DND-41 (cell line): ENCODE measurements around the gene SLC32A1.

Source experiments
- CTCF ChIP-seq: IDR thresholded peaks from 2 replicates; pipeline ENCODE4 v1.5.1; 2012; ENCODE audit warnings: borderline replicate concordance, low read length, moderate library complexity, mild to moderate bottlenecking; ENCODE audit not compliant: poor library complexity, severe bottlenecking; ENCODE audit errors: extremely low read depth
- EZH2 ChIP-seq: IDR thresholded peaks from 3 replicates; pipeline ENCODE4 v1.6.1; 2012; ENCODE audit warnings: borderline replicate concordance, low read depth, mild to moderate bottlenecking, moderate library complexity, low read length, inconsistent platforms; ENCODE audit not compliant: severe bottlenecking

GRCh38 chr20:38704136-38704535, 20.1 kb upstream of the SLC32A1 start:
- TF ChIP-seq EZH2 (no peak), CTCF (no peak)
